8988T (cell line): ENCODE measurements around the gene TRIM34.
"Not testable (repeated sequence)": the region's sequence is repeated elsewhere in the genome, so short reads cannot be mapped to it uniquely, and the experiment has no call there.

ENCODE experiments used
- DNase-seq: peaks from one replicate; pipeline ENCODE4 v3.0.0; 2011

The TRIM34 gene

DNA sequence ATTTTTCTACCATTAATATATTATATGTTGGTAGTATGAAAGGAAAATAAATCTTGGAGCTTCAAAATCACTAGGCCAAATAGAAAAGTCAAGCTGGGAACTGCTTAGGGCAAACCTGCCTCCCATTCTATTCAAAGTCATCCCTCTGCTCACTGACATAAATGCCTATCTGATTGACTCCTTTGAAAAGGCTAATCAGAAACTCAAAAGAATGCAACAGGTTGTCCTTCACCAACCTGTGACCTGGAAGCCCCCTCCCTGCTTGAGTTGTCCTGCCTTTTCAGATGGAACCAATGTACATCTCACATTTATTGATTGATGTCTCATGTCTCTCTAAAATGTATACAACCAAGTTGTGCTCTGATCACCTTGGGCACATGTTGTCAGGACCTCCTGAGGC lies 3.2 kb upstream of the TRIM34 start:
- no peak for DNase-seq

DNA sequence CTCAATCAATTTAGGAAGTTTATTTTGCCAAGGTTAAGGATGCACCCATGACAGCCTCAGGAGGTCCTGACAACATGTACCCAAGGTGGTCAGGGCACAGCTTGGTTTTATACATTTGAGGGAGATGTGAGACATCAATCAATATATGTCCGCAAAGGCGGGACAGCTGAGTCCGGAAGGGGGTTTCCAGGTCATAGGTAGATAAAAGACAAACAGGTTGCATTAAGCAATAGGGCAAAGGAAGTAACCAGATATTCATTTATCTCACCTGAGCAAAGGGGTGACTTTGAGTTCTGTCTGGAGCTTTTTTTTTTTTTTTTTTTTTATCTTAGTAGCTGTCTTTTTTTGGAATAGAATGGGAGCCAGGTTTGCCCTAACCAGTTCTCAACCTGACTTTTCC lies 2.0 kb upstream of the TRIM34 start:
- DNase-seq: no peak

DNA sequence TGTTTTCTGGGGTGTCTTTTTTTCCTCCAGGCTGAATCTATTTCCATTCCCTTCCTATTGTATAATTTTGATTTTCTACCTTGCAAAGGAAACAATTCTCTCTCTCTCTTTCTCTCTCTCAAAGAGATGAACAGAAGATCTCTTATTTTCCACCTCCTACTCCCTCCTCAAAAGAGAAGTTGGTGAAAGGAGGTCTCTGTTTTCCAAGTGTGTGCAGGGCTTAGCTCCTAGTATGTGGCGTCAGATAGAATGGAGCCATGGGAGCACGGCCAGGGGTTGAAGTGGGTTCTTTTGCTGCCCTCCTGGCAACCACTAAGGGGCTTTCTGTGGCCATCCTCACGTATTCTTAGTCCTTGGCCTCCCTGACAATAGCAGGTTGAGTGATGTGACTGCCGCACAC lies 480 bp downstream of the TRIM34 start:
- DNase-seq: no peak

DNA sequence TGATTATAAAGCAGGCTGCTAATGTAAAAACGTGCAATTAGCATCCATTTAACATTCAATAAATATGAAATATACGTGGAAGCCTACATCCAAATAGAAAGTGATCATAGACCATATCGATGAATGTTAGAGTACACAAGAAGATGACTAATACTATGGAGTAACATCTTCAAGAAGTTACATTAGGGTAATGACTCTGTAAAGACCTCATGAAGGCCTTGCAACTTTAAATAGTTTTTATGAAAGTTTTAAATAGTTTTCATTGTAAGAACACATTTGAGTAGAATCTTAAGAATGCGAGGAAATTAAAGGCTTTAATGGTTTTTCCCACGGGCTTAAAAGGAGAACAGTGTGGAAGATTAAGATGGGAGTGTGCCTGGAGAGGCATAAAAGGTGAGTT lies 1.4 kb downstream of the TRIM34 start:
- no peak for DNase-seq

DNA sequence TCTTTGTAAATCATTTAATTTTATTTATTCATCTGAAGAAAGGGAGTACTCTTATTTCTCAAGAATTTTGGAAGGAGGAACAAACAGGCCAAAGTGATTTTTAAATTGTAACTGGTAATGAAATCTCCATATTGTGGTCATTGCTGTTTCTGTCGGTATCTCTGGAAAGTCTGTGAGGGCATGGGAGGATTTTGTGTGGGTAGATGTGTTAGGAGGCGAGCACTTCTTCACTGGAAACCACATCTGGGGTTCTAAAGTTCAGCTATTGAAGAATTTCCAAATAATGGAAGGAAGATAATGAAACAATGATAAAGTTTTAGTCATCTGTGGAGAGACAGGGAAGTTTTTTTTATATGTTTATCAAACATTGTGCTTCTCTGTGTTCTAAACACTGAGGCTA lies 6.6 kb downstream of the TRIM34 start:
- no peak for DNase-seq

DNA sequence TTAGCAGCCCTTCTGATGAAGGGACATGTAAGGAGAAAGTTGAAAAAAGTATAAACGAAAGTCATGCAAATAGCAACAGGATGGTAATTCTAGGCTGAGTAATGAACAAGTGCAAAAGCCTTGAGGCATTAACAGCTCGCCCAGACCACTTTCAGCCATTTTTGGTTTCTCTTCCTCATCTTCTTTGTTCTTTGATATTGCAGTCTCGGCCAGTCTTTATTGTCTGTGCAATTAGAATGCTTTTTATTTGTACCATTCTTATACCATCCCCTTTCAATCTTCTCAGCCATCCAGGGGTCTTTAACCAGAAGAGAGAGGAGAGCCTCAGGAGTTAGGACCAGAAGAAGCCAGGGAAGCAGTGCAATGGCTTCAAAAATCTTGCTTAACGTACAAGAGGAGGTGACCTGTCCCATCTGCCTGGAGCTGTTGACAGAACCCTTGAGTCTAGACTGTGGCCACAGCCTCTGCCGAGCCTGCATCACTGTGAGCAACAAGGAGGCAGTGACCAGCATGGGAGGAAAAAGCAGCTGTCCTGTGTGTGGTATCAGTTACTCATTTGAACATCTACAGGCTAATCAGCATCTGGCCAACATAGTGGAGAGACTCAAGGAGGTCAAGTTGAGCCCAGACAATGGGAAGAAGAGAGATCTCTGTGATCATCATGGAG lies 7.3 kb downstream of the TRIM34 start:
- no peak for DNase-seq

DNA sequence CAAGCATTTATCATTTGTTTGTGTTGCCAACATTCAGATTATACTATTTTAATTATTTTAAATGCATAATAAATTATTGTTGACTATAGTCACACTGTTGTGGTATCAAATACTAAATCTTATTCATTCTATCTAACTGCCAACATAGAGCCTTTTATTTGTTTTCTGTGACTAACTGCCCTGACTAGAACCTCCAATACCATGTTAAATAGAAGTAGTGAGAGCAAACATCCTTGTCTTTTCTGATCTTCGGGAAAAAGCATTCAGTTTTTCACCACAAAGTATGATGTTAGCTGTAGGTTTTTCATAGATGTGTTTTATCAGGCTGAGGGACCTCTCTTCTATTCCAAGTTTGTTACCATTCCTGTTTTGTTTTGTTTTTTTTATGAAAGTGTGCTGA lies 15.2 kb downstream of the TRIM34 start:
- no peak for DNase-seq

DNA sequence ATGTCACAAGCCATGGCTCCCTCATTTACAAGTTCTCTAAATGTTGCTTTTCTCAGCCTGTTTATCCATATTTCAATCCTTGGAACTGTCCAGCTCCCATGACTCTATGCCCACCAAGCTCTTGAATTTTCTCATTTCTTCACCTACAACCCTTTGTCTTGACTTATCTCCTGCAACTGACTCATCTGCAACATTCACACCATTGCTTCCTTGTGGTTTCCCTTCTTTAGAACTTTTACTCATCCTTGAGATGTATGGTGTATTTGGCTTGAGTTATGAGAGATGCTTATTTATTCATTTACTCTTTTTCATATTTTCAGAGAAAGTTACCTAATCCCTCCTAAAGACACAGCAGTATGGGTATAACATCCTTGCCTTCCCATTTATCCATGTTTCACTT lies 18.8 kb downstream of the TRIM34 start:
- no peak for DNase-seq

DNA sequence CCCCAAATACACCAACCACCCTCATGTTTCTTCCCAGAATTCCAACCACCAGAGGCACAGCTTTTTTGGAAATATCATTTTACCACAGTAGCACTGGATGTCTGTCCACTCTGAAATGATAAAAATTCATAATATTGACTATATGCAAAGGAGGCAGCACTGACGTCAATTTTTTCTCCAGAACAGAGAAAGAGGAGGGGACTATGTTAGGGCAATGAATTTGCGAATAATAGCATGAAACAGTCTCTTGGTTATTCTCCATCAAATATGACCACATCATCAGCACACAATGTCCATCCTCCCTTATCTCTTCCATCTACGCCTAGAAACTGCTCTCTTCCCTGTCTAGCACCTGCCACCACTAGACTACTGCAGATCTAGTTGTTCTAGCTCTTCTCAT lies 21.3 kb downstream of the TRIM34 start:
- DNase-seq: no peak

DNA sequence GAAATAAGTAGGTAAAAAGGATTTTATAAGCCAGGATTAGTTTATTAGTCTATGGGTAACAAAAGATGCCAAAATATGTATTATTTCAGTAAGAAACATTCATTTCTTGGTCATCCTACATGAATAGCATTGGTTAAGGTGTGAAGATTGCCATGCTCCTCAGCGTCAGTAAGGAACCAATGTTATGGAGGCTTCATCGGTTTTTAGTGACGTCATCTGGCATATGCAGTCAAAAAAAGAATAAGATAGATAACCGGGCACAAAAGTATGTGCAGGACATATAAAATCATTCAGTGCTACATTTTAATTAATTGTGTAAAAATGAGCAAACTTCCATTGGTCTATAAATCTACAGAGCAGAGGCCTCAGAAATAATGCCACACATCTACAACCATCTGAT lies 30.7 kb downstream of the TRIM34 start:
- no peak for DNase-seq

DNA sequence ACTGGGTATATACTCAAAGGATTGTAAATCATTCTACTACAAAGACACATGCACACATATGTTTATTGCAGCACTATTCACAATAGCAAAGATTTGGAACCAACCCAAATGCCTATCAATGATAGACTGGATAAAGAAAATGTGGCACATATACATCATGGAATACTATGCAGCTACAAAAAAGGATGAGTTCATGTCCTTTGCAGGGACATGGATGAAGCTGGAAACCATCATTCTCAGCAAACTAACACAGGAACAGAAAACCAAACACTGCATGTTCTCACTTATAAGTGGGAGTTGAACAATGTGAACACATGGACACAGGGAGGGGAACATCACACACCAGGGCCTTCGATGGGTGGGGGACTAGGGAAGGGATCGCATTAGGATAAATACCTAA lies 32.2 kb downstream of the TRIM34 start:
- DNase-seq: not testable (repeated sequence)

DNA sequence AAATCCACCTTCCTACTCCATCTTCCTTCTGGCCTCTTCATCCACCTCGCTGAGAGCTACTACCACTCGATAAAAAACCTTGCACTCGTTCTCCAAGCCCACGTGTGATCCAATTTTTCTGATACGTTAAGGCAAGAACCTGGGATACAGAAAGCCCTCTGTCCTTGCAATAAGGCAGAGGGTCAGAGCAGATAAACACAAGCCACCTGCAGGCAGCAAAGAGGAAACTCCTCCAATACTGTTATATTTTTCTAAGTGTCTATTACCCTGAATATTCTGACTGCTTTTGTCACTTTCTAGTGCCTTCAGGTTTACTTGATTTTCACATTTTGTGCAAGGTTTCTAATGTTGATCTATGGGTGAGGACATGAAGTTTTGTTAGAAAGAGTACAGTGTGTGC lies 33.5 kb downstream of the TRIM34 start:
- DNase-seq: no peak

DNA sequence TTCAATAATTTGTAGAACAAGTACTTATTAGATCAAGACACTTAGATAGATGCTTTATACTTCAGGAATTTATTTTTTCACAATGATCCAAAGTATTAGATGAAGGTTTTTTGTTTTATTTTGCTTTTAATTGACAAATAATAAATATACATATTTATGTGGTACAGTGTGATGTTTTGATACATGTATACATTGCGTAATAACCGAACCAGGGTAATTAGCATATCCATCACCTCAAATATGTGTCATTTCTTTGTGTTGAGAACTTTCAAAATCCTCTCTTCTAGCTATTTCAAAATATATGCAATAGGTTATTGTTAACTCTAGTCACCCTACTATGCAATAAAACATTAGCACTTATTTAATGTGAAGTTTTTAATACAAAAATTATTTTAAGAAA lies 38.7 kb downstream of the TRIM34 start:
- no peak for DNase-seq

DNA sequence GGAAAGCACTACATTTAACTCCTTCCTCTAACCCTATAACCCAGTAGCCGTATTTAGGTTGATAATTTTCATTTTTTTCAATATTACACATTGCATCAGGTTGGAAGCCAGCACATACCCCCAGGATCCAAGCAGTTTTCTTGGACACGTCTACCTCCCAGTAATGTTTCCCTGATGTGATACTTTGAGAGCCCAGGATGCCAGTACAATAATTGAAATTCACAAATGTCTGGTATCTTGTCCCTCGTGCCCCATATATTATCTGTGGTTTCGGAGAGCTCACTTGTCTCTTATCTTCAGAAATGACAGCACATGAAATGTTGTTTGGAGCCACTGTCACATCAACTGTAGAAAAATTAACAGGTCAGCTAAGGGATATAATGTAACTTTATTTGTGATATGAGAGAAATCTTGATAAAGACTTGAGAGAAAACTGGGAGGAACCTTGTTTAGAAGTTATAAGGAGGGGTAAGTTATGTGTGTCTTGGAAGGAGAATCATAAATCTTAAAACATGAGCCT lies 40.3 kb downstream of the TRIM34 start:
- DNase-seq: no peak

DNA sequence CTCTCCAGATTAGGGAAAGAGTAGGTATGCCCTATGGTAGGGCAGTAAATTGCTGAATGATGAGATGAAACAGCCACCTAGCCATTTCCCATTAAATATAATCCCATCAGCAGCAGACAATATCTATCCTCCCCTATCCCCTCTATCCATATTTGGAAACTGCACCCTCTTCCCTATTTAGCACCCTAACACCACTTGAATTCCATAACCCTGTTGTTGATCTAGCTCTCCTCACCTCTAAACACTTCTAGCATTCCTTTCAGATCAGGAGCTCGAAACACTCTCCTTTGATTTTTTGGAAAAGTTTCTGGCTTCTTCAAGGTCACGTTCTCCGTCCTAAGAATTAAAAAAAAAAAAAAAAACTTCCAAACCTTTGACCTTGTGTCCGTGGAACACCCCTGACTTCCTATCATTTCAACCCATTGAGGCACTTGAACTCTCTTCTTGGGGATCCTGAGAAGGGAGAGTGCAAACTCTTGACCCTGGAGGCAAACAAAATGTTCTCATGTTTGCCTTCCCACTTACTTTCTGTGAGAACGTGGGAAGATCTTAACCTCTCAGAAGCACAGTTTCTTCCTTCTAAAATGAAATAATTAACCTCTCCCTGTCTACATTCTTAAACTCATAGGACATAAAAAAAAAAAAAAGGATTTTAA lies 41.1 kb downstream of the TRIM34 start:
- DNase-seq: no peak

DNA sequence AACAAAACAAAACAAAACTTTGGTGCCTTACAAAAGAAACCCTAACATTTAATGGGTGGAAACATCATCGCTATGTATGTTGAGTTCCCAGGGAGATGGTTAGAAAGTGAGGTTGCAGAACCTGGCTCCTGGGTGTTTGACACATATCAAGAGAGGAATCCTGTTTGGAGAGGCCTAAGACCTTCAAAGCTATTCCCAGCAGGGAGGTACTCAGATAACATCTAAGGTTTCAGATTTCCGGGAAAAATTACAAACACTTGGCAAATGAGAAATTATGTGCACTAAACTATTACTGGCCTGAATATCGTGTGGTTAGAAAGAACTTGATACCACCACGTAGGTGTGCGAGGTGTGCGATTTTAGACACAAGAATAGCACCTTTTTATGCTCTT lies 41.6 kb downstream of the TRIM34 start:
- no peak for DNase-seq

DNA sequence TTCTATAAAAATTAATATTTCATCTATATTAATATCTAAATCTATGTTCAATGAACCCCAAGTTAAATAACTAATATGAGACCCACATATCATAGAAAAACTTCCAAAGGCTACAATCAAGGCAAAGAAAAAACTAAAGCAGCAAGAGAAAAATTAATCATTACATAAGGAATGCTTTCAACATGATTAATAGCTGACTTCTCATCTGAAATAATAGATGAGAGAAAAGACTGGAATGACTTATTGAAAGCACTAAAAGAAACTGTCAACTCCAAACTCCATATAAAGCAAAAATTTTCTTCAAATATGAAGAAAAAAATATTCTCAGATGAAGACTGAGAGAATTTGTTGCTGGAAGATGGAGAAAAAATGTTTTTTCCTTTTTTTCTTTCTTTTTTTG lies 47.0 kb downstream of the TRIM34 start:
- DNase-seq: no peak

DNA sequence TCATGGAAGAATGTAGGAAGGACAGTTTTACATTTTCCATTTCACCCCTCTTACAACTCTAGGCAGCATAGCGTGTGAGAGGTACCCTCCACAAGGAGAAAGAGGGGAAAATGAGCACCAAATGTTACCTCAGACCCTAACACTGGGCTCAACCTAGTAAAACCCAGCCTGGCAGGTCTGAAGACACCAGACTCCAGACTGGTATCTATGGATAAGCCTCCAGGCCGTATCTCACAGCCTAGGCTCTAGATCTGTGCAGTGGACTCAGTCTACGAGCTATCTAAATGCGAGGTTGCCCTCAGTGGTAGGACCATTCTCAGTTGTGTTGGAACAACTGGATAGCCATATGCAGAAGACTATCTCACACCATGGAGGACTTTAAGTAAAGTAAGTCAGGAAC lies 49.6 kb downstream of the TRIM34 start:
- DNase-seq: no peak

DNA sequence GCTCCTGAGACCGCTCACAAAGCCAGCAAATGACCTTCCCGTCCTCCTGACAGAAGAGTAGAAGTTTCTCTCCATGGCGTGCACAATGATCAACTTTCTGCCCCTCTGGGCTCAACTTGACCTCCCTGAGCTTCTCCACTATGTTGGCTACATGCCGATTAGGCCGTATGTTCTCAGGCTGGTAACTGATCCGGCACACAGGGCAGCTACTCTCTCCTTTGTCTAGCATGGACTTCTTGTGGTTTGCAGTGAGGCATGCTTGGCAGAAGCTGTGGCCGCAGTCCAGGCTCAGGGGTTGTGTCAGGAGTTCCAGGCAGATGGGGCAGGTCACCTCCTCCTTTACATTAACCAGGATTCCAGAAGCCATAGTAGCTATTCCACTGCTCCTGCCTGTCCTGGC lies 55.0 kb downstream of the TRIM34 start:
- no peak for DNase-seq

DNA sequence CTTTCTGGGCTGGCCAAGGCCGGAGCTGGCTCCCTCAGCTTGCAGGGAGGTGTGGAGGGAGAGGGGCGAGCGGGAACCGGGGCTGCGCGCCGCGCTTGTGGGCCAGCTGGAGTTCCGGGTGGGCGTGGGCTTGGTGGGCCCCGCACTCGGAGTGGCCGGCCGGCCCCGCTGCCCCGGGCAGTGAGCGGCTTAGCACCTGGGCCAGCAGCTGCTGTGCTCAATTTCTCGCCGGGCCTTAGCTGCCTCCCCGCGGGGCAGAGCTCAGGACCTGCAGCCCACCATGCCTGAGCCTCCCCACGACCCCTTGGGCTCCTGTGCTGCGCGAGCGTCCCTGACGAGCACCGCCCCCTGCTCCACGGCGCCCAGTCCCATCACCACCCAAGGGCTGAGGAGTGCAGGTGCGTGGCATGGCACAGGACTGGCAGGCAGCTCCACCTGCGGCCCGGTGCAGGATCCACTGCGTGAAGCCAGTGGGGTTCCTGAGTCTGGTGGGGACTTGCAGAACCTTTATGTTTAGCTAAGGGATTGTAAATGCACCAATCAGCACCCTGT lies 58.2 kb downstream of the TRIM34 start:
- DNase-seq: not testable (repeated sequence)

DNA sequence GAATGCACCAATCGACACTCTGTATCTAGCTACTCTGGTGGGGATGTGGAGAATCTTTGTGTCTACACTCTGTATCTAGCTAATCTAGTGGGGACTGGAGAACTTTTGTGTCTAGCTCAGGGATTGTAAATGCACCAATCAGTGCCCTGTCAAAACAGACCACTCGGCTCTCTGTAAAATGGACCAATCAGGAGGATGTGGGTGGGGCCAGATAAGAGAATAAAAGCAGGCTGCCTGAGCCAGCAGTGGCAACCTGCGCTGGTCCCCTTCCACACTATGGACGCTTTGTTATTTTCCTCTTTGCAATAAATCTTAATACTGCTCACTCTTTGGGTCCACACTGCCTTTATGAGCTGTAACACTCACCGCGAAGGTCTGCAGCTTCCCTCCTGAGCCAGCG lies 58.8 kb downstream of the TRIM34 start:
- not testable (repeated sequence) for DNase-seq

DNA sequence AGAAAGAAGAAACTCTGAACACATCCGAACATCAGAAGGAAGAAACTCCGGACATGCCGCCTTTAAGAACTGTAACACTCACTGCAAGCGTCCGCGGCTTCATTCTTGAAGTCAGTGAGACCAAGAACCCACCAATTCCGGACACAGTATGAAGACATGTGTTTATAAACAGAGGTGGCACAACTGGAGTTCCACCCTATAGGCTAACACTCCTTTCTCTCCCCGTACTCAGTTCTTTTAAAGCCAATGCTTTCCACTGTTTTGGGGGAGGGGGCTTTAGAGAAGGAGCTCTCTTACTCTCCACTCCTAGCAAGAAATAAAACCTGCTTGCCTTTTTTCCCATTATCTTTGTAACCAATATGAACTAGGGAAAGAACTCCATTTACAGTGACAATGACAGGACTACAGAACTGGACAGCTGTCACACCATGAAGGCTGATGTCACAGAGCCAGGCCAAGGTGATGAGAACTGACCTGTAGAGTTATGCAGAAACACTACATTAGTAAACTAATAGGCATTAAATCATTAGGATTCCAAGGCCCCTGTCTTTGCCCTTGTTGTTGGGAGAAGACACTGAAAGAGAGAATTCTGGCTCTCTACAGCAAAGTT lies 59.3 kb downstream of the TRIM34 start:
- no peak for DNase-seq

DNA sequence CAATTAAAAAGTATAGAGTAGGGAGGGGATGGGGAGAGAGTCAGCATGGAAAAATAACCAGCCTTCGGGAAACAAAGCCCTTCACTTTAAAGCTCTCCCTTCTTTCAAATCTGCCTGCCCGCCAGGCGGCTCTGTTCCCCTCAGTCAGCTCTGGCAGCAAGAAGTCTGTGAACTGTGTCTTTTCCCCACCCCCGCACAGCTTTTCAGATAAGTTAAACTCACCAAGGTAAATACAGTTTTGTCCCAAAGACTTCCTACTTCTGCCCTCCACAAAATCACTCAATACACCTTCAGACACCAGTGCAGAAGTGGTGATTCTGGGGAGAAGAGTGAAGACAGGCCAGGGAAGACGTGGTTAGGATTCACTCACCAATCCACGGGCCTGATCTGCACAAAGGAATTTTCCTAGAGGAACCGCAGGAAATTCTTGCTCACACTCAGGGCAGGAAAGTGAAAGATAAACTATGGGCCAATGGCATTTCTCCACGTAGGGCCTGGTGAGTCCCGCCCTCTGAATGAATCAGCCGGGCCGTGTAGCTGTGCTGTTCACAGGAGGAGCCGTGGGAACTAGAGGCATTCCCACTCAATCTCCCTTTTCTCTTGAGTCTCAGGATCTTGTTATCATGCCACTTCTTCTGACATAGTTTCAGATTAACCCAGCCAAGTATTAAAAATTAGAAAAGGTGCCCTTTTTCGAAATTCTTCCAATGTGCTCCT lies 60.0 kb downstream of the TRIM34 start, which contains the start of gene TRIM5:
Gene TRIM5 (minus strand): TSS at position 429 of the 717 bp plus-strand sequence. CDS start 4,897 bp downstream, outside the sequence.
- DNase-seq: peak; percentile 86
